Peyer's patch (tissue), 4 donors: ENCODE measurements around the gene LRRC26.

Experiments
- CTCF ChIP-seq, 6 experiments: fragments of 450-650 bp in 4 of 6; fragments of 200-600 bp in 2 of 6; sonication (generic) in 1 of 6; IDR thresholded peaks; one replicate each; pipeline ENCODE4 v1.5.1; 2017 to 2019; ENCODE audit warnings: antibody characterized with exemption in 6 of 6, mild to moderate bottlenecking in 3 of 6, moderate library complexity in 1 of 6
- POLR2A ChIP-seq, 2 donors: fragments of 450-650 bp; IDR thresholded peaks; one replicate each; pipeline ENCODE4 v1.5.1; 2017; ENCODE audit warnings: antibody characterized with exemption in 2 of 2, mild to moderate bottlenecking in 2 of 2, moderate library complexity in 2 of 2

- TF ChIP-seq CTCF (IDR thresholded peaks at IDR 0.05) (no peak), POLR2A (IDR thresholded peaks at IDR 0.05) (no peak)
These were observed 29.5 kb downstream of the LRRC26 start for GRCh38 chr9:137140151-137141012.
